Activated CD8-positive, alpha-beta T cell treated with anti-CD3 and anti-CD28 coated beads for 36 hours (primary cell): ENCODE measurements around the gene APBA3. TPM values are rescaled to one million over a fixed set of nuclear protein-coding genes. Genes with fewer than 3 reads are reported as not detected.

Source experiments
- ATAC-seq: fragments of 200-7000 bp; cut with Tn5 transposase; one replicate; pipeline ENCODE4 v1.10.0; 2021; ENCODE audit warnings: mild to moderate bottlenecking, moderate library complexity
- CTCF ChIA-PET: fragments of 350-600 bp; sonication (Branson Sonifier 250); formaldehyde crosslinking; loops from one replicate; lab custom pipeline; 2021; ENCODE audit warnings: antibody characterized with exemption; lab: Charles Lee
- POLR2A ChIA-PET: fragments of 350-600 bp; sonication (Branson Sonifier 250); formaldehyde crosslinking; loops from one replicate; lab custom pipeline; 2021; ENCODE audit warnings: antibody characterized with exemption; lab: Charles Lee
- DNase-seq: peaks from one replicate; pipeline ENCODE4 v3.0.0-alpha.2; 2020
- H3K27ac Mint-ChIP-seq: one replicate; pipeline ENCODE4 v1.8.0; 2021; ENCODE audit warnings: mild to moderate bottlenecking, mixed read lengths
- H3K27me3 Mint-ChIP-seq: one replicate; pipeline ENCODE4 v1.8.0; 2021; ENCODE audit warnings: mixed read lengths
- H3K36me3 Mint-ChIP-seq: one replicate; pipeline ENCODE4 v1.8.0; 2021; ENCODE audit warnings: low read depth, mixed read lengths
- H3K4me1 Mint-ChIP-seq: one replicate; pipeline ENCODE4 v1.8.0; 2021; ENCODE audit warnings: low read depth, mixed read lengths
- H3K4me3 Mint-ChIP-seq: one replicate; pipeline ENCODE4 v1.8.0; 2021; ENCODE audit warnings: mild to moderate bottlenecking, moderate library complexity, mixed read lengths
- H3K9me3 Mint-ChIP-seq: one replicate; pipeline ENCODE4 v1.8.0; 2021; ENCODE audit warnings: mixed read lengths
- intact Hi-C: fragments of 100-400 bp; cut with micrococcal nuclease; formaldehyde crosslinking; loops from one replicate; pipeline ENCODE4 v1.10.0; 2022
- total RNA-seq, 2 experiments: library from RNA; stranded (reverse); gene quantifications; one replicate each; pipeline ENCODE4 v1.2.3, GENCODE V29; 2021
- TF ChIP-seq, protein P1 (sequence below): fragments of 200-600 bp; IDR thresholded peaks from one replicate; pipeline ENCODE4 v1.8.0; 2022; ENCODE audit warnings: antibody characterized with exemption, mild to moderate bottlenecking

APBA3 gene
- total RNA-seq, 2 experiments from 2014 or later: 28.0 to 29.1 TPM

DNA sequence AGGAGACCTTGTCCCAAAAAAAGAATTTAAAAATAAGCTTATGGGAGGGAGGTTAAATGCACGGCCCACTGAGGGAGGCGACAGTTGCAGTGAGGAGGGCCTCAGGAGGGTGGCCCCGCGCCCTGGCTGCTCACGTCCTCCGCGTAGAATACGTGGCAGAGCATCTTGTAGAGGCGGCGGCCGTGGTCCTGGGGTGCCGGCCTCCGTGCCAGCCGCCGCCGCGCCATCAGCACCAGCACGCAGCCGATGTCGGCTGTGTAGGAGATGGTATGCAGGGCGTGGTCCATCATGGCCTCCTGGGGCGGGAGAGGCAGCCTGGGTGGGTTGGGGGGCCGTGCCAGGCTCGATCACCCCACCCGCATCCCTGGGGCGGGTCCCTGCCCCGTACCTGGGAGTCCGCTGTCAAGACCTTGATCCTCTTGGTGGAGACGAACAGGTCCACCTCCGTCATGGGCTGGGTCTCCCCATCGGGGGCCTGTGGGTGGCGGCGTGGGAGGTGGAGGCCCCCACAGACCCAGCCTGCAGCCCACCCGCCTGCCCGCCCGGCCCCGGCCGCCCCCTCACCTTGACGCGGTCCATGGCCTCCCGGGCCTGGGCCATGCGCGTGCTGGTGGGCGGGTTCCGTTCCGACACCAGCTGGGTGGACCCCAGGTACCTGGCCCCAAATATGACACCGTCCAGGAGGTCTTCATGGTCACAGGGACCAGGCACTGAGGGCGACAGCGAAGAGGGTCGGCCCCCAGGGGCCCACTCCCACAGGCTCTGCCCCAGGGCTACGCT, 7.7 kb downstream of the APBA3 start:
- no peak overlapping the region for H3K4me3 Mint-ChIP-seq
- TF ChIP-seq, protein P1, sequence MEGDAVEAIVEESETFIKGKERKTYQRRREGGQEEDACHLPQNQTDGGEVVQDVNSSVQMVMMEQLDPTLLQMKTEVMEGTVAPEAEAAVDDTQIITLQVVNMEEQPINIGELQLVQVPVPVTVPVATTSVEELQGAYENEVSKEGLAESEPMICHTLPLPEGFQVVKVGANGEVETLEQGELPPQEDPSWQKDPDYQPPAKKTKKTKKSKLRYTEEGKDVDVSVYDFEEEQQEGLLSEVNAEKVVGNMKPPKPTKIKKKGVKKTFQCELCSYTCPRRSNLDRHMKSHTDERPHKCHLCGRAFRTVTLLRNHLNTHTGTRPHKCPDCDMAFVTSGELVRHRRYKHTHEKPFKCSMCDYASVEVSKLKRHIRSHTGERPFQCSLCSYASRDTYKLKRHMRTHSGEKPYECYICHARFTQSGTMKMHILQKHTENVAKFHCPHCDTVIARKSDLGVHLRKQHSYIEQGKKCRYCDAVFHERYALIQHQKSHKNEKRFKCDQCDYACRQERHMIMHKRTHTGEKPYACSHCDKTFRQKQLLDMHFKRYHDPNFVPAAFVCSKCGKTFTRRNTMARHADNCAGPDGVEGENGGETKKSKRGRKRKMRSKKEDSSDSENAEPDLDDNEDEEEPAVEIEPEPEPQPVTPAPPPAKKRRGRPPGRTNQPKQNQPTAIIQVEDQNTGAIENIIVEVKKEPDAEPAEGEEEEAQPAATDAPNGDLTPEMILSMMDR: no peak
- peaks cover 2% of the 10 kb centered on the region for H3K9me3 Mint-ChIP-seq
- no peak for ATAC-seq
- ChIA-PET POLR2A (no interaction called here), CTCF (no interaction called here)
- DNase-seq: no peak
- H3K4me1 Mint-ChIP-seq: peaks cover 14% of the 10 kb centered on the region
- peaks cover 31% of the 10 kb centered on the region for H3K36me3 Mint-ChIP-seq
- H3K27ac Mint-ChIP-seq: no peak overlapping the region
- intact Hi-C loops: no loop called here
- no peaks in the 10 kb centered on the region for H3K27me3 Mint-ChIP-seq

DNA sequence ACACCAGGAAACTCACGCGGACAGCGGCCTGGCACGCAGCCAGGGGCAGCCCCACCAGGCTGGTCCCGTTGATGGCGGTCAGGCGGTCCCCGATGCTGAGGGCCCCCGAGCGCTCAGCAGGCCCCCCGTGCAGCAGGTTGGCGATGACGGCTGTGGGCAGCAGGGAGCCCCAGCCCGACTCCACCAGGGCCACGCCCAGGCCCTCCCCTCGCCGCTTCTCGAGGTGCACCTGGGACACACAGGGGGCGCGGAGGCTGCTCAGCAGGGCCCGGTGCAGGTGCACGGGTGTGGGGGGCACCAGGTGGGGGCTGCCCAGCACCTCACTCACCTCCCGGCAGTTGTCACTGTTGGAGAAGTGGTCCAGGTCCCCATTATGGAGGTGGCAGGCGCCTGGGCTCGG, 9.0 kb downstream of the APBA3 start:
- H3K27ac Mint-ChIP-seq: no peak overlapping the region
- no peak overlapping the region for H3K4me3 Mint-ChIP-seq
- intact Hi-C loops: no loop called here
- ATAC-seq (no peak), DNase-seq (no peak)
- peaks cover 27% of the 10 kb centered on the region for H3K36me3 Mint-ChIP-seq
- H3K4me1 Mint-ChIP-seq: peaks cover 12% of the 10 kb centered on the region
- H3K27me3 Mint-ChIP-seq: no peaks in the 10 kb centered on the region
- ChIA-PET POLR2A (interaction anchor here (1.1 kb wide), 1 partner anchor 10 kb away, joined by 4 read pairs; the partner anchor contains the start of gene MRPL54), CTCF (no interaction called here)
- TF ChIP-seq, protein P1: no peak
- H3K9me3 Mint-ChIP-seq: peaks cover 2% of the 10 kb centered on the region

DNA sequence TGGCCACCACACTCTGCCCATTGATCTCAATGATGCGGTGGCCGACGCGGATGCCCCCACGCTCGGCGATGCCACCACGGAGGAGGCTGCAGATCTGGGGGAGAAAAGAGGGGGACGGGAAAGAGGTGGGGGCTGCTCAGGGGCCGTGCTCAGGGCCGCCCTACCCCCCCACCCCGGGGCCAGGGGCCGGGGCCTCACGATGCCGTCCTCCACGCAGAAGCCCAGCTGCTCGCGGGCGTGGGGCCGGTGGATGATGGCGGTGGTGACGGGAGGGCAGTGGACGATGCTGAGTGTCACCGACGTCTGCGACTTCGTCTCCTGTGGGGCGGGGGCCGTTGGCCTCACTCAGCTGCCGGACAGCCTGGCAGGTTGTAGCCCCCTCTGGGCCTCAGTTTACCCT, 10.3 kb downstream of the APBA3 start:
- ATAC-seq (no peak), DNase-seq (no peak)
- CTCF ChIA-PET: no interaction called here
- H3K36me3 Mint-ChIP-seq: peaks cover 25% of the 10 kb centered on the region
- intact Hi-C loops: no loop called here
- H3K4me3 Mint-ChIP-seq: no peak overlapping the region
- H3K27me3 Mint-ChIP-seq: no peaks in the 10 kb centered on the region
- TF ChIP-seq, protein P1: no peak
- peaks cover 8% of the 10 kb centered on the region for H3K4me1 Mint-ChIP-seq
- H3K9me3 Mint-ChIP-seq: peaks cover 2% of the 10 kb centered on the region
- no peak overlapping the region for H3K27ac Mint-ChIP-seq
- POLR2A ChIA-PET: interaction anchor here (0.5 kb wide), 1 partner anchor 1155 kb away, joined by 3 read pairs; no protein-coding TSS in a partner anchor

DNA sequence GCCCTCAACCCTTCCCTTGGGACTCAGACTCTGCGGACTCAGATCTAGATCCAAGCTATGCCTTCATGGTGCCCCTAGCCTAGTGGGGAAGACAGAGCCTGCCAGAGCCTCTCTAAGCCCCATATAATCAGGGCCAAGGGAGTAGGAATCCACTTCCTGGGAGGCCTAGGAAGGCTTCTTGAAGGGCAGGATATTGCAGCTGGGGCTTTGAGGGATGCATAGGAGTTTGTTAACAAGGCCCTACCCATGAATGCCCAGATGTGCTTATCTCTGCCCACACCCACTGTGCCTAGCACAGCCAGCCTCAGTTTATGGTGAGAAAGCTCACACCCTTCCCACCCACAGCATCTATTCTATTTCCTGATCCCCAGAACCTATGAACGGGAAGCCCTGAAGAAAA, 11.3 kb downstream of the APBA3 start:
- intact Hi-C loops: no loop called here
- Mint-ChIP-seq H3K9me3 (peaks cover 2% of the 10 kb centered on the region), H3K4me3 (no peak overlapping the region), H3K36me3 (peaks cover 24% of the 10 kb centered on the region), H3K27ac (no peak overlapping the region), H3K27me3 (no peaks in the 10 kb centered on the region), H3K4me1 (peaks cover 4% of the 10 kb centered on the region)
- POLR2A ChIA-PET: interaction anchor here (1.9 kb wide), 1 partner anchor 28 kb away, joined by 4 read pairs; no protein-coding TSS in a partner anchor
- CTCF ChIA-PET: no interaction called here
- TF ChIP-seq, protein P1: no peak
- ATAC-seq (no peak), DNase-seq (no peak)

DNA sequence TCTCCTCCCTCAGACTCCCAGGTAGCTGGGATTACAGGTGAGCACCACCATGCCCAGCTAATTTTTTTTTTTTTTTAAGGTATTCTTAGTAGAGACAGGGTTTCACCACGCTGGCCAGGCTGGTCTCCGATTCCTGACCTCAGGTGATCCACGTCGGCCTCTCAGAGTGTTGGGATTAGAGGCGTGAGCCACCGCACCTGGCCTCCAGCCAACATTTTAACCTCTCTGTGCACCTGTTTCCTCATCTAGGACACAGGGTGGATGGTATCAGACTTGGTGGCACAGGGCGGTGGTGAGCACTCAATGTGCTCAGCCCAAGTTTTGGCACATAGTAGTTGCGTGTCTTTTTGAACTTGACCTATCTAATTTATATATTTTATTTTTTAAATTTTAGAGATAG, 12.5 kb downstream of the APBA3 start:
- POLR2A ChIA-PET: interaction anchor here (1.9 kb wide), 1 partner anchor 27 kb away, joined by 4 read pairs; no protein-coding TSS in a partner anchor
- Mint-ChIP-seq H3K36me3 (peaks cover 21% of the 10 kb centered on the region), H3K4me1 (no peaks in the 10 kb centered on the region), H3K9me3 (peaks cover 2% of the 10 kb centered on the region), H3K4me3 (no peak overlapping the region), H3K27ac (no peak overlapping the region), H3K27me3 (no peaks in the 10 kb centered on the region)
- CTCF ChIA-PET: no interaction called here
- no peak for DNase-seq
- TF ChIP-seq, protein P1: no peak
- intact Hi-C loops: no loop called here
- ATAC-seq: no peak
